H9 (cell line): ENCODE measurements around the gene GORAB. TPM values are rescaled to one million over a fixed set of nuclear protein-coding genes. Genes with fewer than 3 reads are reported as not detected.

Experiments used
- DNase-seq: peaks from one replicate; pipeline ENCODE4 v3.0.0-alpha.2; 2017
- H2AFZ ChIP-seq: one replicate; pipeline ENCODE4 v1.6.1; 2013; ENCODE audit warnings: mild to moderate bottlenecking, low read length, control low read depth, moderate library complexity
- H2AK5ac ChIP-seq: 2 replicates; pipeline ENCODE4 v1.6.1; 2013; ENCODE audit warnings: low read length, control low read depth, mixed read lengths; ENCODE audit not compliant: insufficient read length
- H2BK120ac ChIP-seq: one replicate; pipeline ENCODE4 v1.6.1; 2013; ENCODE audit warnings: low read depth, mild to moderate bottlenecking, low read length, control low read depth, inconsistent platforms; ENCODE audit not compliant: poor library complexity, severe bottlenecking
- H2BK12ac ChIP-seq: 2 replicates; pipeline ENCODE4 v1.6.1; 2013; ENCODE audit warnings: low read length, control low read depth, mixed read lengths, low read depth; ENCODE audit not compliant: insufficient read length
- H2BK15ac ChIP-seq: 2 replicates; pipeline ENCODE4 v1.6.1; 2013; ENCODE audit warnings: low read depth, low read length, control low read depth
- H2BK20ac ChIP-seq: one replicate; pipeline ENCODE4 v1.6.1; 2013; ENCODE audit warnings: low read depth, mild to moderate bottlenecking, low read length, control low read depth, inconsistent platforms; ENCODE audit not compliant: poor library complexity, severe bottlenecking
- H2BK5ac ChIP-seq: 2 replicates; pipeline ENCODE4 v1.6.1; 2013; ENCODE audit warnings: low read length, control low read depth, mixed read lengths; ENCODE audit not compliant: insufficient read length
- H3K14ac ChIP-seq: 2 replicates; pipeline ENCODE4 v1.6.1; 2013; ENCODE audit warnings: low read length, control low read depth; ENCODE audit not compliant: insufficient read depth
- H3K18ac ChIP-seq: 2 replicates; pipeline ENCODE4 v1.6.1; 2013; ENCODE audit warnings: low read depth, mild to moderate bottlenecking, mixed read lengths, low read length, control low read depth; ENCODE audit not compliant: insufficient read length
- H3K23ac ChIP-seq: 2 replicates; pipeline ENCODE4 v1.6.1; 2013; ENCODE audit warnings: low read length, control low read depth, mixed read lengths, low read depth; ENCODE audit not compliant: insufficient read length
- H3K23me2 ChIP-seq: 2 replicates; pipeline ENCODE4 v1.6.1; 2013; ENCODE audit warnings: low read depth, mild to moderate bottlenecking, mixed read lengths, low read length, control low read depth; ENCODE audit not compliant: insufficient read length, poor library complexity, severe bottlenecking
- H3K27ac ChIP-seq: 2 replicates; pipeline ENCODE4 v1.5.1; 2013; ENCODE audit warnings: low read length, control low read depth, mixed read lengths, low read depth; ENCODE audit not compliant: insufficient read length
- H3K27me3 ChIP-seq: 2 replicates; pipeline ENCODE4 v1.6.1; 2013; ENCODE audit warnings: low read length, control low read depth, inconsistent platforms; ENCODE audit not compliant: insufficient read depth
- H3K4ac ChIP-seq: 2 replicates; pipeline ENCODE4 v1.6.1; 2013; ENCODE audit warnings: low read depth, mild to moderate bottlenecking, control low read depth, inconsistent platforms, low read length, moderate library complexity
- H3K4me1 ChIP-seq: 2 replicates; pipeline ENCODE4 v1.6.1; 2013; ENCODE audit warnings: low read length, control low read depth, inconsistent platforms; ENCODE audit not compliant: insufficient read depth
- H3K4me2 ChIP-seq: 2 replicates; pipeline ENCODE4 v1.6.1; 2013; ENCODE audit warnings: low read length, control low read depth, mixed read lengths; ENCODE audit not compliant: insufficient read length, insufficient read depth
- H3K56ac ChIP-seq: 2 replicates; pipeline ENCODE4 v1.6.1; 2013; ENCODE audit warnings: low read depth, mild to moderate bottlenecking, mixed read lengths, low read length, control low read depth; ENCODE audit not compliant: insufficient read length
- H3K79me1 ChIP-seq: 2 replicates; pipeline ENCODE4 v1.6.1; 2013; ENCODE audit warnings: low read depth, mild to moderate bottlenecking, moderate library complexity, low read length, control low read depth, inconsistent platforms; ENCODE audit not compliant: insufficient read depth, poor library complexity, severe bottlenecking
- H3K79me2 ChIP-seq: 2 replicates; pipeline ENCODE4 v1.6.1; 2013; ENCODE audit warnings: low read length, control low read depth, inconsistent platforms; ENCODE audit not compliant: insufficient read depth
- H3K9ac ChIP-seq: 2 replicates; pipeline ENCODE4 v1.6.1; 2013; ENCODE audit warnings: low read length, control low read depth, mixed read lengths; ENCODE audit not compliant: insufficient read length; ENCODE audit errors: extremely low read depth
- H3K9me3 ChIP-seq: one replicate; pipeline ENCODE4 v1.6.1; 2013; ENCODE audit warnings: low read depth, low read length, inconsistent platforms; ENCODE audit not compliant: control insufficient read depth
- H3T11ph ChIP-seq: one replicate; pipeline ENCODE4 v1.6.1; 2013; ENCODE audit warnings: mild to moderate bottlenecking, low read length, control low read depth, inconsistent platforms
- H4K20me1 ChIP-seq: one replicate; pipeline ENCODE4 v1.6.1; 2013; ENCODE audit not compliant: control insufficient read depth, insufficient read length, insufficient read depth
- H4K5ac ChIP-seq: 2 replicates; pipeline ENCODE4 v1.6.1; 2013; ENCODE audit warnings: low read depth, mild to moderate bottlenecking, mixed read lengths, low read length, control low read depth; ENCODE audit not compliant: insufficient read length
- H4K8ac ChIP-seq: replicated peaks from 2 replicates; pipeline ENCODE4 v1.6.1; 2013; ENCODE audit warnings: low read length, control low read depth, mixed read lengths, low read depth; ENCODE audit not compliant: insufficient read length
- H4K91ac ChIP-seq: 2 replicates; pipeline ENCODE4 v1.6.1; 2013; ENCODE audit warnings: low read depth, mild to moderate bottlenecking, moderate library complexity, mixed read lengths, low read length, control low read depth; ENCODE audit not compliant: insufficient read length
- H3K27ac Mint-ChIP-seq, 3 experiments: 2 replicates in 2 of 3; 3 replicates in 1 of 3; pipeline ENCODE4 v1.8.0; 2020 to 2021; ENCODE audit warnings: mixed read lengths in 3 of 3, mild to moderate bottlenecking in 1 of 3, moderate library complexity in 1 of 3
- H3K27me3 Mint-ChIP-seq: 2 replicates; pipeline ENCODE4 v1.8.0; 2021; ENCODE audit warnings: low read depth, mild to moderate bottlenecking, moderate library complexity, mixed read lengths
- H3K36me3 Mint-ChIP-seq, 3 experiments: 2 replicates in 2 of 3; 3 replicates in 1 of 3; pipeline ENCODE4 v1.8.0; 2020 to 2021; ENCODE audit warnings: low read depth in 3 of 3, mixed read lengths in 3 of 3; ENCODE audit not compliant: insufficient read depth in 1 of 3
- H3K4me1 Mint-ChIP-seq, 2 experiments: 2 replicates each; pipeline ENCODE4 v1.8.0; 2020; ENCODE audit warnings: mixed read lengths in 2 of 2
- H3K4me3 Mint-ChIP-seq, 2 experiments: 2 replicates in 1 of 2; 3 replicates in 1 of 2; pipeline ENCODE4 v1.8.0; 2020 to 2021; ENCODE audit warnings: mild to moderate bottlenecking in 2 of 2, mixed read lengths in 2 of 2, moderate library complexity in 1 of 2
- H3K9me3 Mint-ChIP-seq, 2 experiments: 2 replicates in 1 of 2; 3 replicates in 1 of 2; pipeline ENCODE4 v1.8.0; 2020; ENCODE audit warnings: mild to moderate bottlenecking in 2 of 2, mixed read lengths in 2 of 2, moderate library complexity in 1 of 2
- WGBS: extraction: QIAGEN DNeasy Blood & Tissue Kit; methylation state at CpG from one replicate; pipeline ENCODE4 v1.1.7; 2013; ENCODE audit warnings: missing lambda C conversion rate, low lambda C conversion rate, mixed read lengths; ENCODE audit not compliant: insufficient read length; ENCODE audit errors: extremely low coverage; 5-methylcytosine and 5-hydroxymethylcytosine counted together
- total RNA-seq: library from RNA; stranded (reverse); gene quantifications from 2 replicates; pipeline ENCODE4 v1.2.1, GENCODE V29; 2021
- TF ChIP-seq, protein P1 (sequence below): fragments of 200-600 bp; sonication (generic); conservative IDR thresholded peaks from 3 replicates; pipeline ENCODE4 v1.8.0; 2021; ENCODE audit warnings: antibody characterized with exemption, mild to moderate bottlenecking

The GORAB gene
- total RNA-seq, 1 experiment from 2014 or later = 17.8 TPM

- H3K4me3 Mint-ChIP-seq = no peak overlapping the region
- Histone ChIP-seq H2BK20ac (no peak overlapping the region), H4K5ac (no peak overlapping the region), H3K23ac (no peak overlapping the region), H4K20me1 (no peaks in the 10 kb centered on the region), H3K9me3 (no peaks in the 10 kb centered on the region), H3K9ac (no peak overlapping the region), H3K27ac (no peak overlapping the region), H3K4me2 (no peak overlapping the region), H3T11ph (no peak overlapping the region), H2BK5ac (no peak overlapping the region), H2BK120ac (no peak overlapping the region), H3K79me1 (no peaks in the 10 kb centered on the region), H3K27me3 (no peaks in the 10 kb centered on the region), H4K91ac (no peak overlapping the region), H3K79me2 (no peaks in the 10 kb centered on the region), H3K14ac (no peak overlapping the region), H2AFZ (no peak overlapping the region), H3K23me2 (no peaks in the 10 kb centered on the region), H3K56ac (no peak overlapping the region), H2BK15ac (no peak overlapping the region), H3K4ac (no peak overlapping the region), H2AK5ac (no peak overlapping the region), H3K18ac (no peak overlapping the region), H3K4me1 (no peaks in the 10 kb centered on the region), H4K8ac (no peak overlapping the region), H2BK12ac (no peak overlapping the region)
- no peaks in the 10 kb centered on the region for H3K9me3 Mint-ChIP-seq
- peaks cover 52 to 86% (median 85%) of the 10 kb centered on the region in 3 experiments for H3K36me3 Mint-ChIP-seq
- WGBS = no CpG with 5 or more reads among the region's 4 CpGs
- H3K27ac Mint-ChIP-seq = no peak overlapping the region
- DNase-seq = no peak
- H3K4me1 Mint-ChIP-seq = no peaks in the 10 kb centered on the region
- TF ChIP-seq, protein P1, sequence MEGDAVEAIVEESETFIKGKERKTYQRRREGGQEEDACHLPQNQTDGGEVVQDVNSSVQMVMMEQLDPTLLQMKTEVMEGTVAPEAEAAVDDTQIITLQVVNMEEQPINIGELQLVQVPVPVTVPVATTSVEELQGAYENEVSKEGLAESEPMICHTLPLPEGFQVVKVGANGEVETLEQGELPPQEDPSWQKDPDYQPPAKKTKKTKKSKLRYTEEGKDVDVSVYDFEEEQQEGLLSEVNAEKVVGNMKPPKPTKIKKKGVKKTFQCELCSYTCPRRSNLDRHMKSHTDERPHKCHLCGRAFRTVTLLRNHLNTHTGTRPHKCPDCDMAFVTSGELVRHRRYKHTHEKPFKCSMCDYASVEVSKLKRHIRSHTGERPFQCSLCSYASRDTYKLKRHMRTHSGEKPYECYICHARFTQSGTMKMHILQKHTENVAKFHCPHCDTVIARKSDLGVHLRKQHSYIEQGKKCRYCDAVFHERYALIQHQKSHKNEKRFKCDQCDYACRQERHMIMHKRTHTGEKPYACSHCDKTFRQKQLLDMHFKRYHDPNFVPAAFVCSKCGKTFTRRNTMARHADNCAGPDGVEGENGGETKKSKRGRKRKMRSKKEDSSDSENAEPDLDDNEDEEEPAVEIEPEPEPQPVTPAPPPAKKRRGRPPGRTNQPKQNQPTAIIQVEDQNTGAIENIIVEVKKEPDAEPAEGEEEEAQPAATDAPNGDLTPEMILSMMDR = no peak
- no peaks in the 10 kb centered on the region for H3K27me3 Mint-ChIP-seq
These were observed 12.7 kb downstream of the GORAB start for GRCh38 chr1:170544624-170545023.
